HG03280 (cell line): ENCODE measurements around the gene TARS2.
A peak's percentile ranks its signal among the peaks of the same experiment; 100 is the strongest.

Experiments used
- ATAC-seq: cut with Tn5 transposase; IDR thresholded peaks from one replicate; pipeline ENCODE4 v1.9.1; 2021; ENCODE audit warnings: mild to moderate bottlenecking, moderate library complexity; ENCODE audit not compliant: unreplicated experiment

TARS2 gene

DNA sequence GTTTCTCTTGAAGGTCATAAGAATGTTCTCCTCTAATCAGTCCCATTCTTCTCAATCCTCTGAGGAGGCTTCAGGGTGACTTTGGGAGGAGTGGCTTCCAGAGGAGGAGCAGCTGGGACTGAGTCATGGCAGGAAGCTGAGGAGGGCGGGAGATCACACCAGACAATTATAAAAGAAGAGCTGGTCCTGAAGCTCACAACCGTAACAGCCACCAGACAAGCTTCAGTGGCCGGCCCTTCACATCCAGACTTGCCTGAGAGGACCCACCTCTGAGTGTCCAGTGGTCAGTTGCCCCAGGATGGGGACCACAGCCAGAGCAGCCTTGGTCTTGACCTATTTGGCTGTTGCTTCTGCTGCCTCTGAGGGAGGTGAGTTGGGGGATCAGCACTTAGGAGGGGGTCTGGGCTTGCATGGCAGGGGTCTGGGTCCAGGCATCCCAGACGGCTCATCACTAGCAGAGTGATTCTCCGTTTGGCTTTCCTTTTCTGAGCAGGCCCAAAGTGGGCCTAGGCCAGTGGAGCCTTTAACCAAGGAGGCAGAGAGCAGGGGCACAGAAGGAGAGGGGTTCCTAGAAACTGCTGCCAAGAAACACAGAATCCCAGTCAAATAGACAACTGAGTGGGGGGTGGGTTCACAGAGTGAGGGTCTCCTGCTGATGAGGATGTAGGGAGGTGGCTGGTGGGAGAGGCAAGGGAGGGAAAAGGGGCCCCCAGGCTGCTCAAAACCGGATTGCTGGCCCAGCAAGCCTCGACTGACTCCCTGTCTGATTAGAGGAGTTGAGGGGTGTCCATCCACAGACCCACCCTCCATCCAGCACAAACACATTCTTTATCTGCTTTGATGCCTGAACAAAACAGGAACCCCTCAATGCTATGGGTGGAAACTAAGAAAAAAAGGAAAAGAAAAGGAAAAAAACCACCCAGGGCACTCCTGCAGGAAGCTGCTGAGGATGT is 21.0 kb downstream of the TARS2 start, which contains the start of gene ECM1:
ECM1 (plus strand) TSS at position 198 of the 953 bp plus-strand sequence; CDS start at position 299, 101 bp downstream.
- no peak for ATAC-seq

DNA sequence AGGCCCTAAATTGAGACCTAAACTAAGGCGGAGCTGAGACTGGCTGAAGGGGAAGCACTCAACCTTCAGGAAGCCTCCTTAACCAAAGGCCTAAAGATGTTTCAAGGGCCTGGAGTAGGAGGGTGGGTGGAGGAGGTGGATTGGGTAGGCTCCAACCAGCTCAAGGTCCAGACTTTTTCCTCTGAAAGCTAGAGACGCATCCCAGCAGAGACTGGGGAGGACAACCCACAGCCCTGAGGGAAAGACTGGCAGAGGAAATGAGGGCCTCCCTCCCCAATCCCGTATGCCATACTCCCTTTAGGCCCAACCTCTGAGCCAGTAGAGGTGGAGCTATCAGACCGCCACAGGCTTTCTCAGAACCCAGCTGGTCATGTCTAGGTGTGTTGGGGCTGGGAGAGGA is 21.8 kb downstream of the TARS2 start:
- ATAC-seq, result no peak

DNA sequence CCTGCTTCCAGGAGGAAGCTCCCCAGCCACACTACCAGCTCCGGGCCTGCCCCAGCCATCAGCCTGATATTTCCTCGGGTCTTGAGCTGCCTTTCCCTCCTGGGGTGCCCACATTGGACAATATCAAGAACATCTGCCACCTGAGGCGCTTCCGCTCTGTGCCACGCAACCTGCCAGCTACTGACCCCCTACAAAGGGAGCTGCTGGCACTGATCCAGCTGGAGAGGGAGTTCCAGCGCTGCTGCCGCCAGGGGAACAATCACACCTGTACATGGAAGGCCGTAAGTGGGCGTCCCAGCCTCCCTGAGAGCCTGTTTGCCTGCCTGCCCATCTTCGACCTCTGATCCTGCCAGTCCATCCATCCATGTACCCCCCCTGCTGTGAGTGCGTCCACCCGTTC is 24.3 kb downstream of the TARS2 start:
- ATAC-seq, result no peak

DNA sequence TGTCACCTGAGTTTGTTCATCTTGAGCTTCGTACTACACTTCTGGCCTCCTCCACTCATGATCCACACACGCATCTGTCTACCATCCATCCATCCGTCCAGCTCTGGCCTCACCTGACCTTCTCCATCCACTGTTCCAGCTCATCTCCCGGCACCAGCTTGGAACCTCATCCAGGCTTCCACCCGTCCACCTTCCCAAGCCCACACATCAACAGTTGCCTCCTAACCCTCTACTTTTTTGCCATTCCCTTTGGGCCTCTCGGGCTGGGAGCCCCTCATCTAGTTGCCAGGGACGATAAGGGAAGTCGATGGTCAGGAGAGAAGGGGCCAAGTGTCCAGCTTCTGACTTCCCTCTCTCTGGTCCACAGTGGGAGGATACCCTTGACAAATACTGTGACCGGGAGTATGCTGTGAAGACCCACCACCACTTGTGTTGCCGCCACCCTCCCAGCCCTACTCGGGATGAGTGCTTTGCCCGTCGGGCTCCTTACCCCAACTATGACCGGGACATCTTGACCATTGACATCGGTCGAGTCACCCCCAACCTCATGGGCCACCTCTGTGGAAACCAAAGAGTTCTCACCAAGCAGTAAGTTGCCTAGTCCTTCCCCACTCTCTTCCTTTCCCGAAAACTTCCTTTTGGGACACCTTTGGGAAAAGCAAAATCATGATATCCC is 24.9 kb downstream of the TARS2 start:
- ATAC-seq, result no peak

DNA sequence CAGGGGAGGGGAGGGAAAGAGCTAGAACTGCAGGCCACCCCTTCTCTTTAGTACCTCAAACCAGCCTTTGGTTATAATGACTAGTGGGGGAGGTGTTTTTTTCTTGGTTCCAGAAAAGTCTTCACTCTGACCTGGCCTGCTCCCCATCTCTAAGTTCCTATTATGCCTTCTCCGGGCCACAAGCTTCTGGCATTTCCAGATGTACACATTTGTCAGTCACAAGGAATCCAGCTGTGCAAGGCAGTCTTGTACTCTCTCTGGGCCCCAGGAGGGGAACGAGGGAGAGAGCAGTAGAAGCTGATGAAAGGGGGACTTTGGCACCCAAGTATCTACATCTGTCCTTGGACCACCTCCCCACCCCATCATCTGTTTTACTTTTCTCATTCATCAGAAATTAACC is 25.6 kb downstream of the TARS2 start:
- ATAC-seq, result no peak

DNA sequence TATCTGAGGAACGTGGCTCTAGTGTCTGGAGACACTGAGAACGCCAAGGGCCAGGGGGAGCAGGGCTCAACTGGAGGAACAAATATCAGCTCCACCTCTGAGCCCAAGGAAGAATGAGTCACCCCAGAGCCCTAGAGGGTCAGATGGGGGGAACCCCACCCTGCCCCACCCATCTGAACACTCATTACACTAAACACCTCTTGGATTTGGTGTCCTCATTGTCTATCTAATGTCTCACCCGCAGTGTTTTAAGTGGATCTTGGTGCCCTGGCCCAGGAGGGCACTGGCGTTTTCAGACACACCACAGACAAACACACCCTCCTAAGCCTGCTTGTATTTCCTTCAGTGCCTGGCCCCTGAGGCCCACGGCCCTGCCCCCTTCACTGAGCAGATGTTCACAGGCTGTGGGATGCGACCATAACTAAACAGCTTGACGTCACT is 26.2 kb downstream of the TARS2 start:
- no peak for ATAC-seq

DNA sequence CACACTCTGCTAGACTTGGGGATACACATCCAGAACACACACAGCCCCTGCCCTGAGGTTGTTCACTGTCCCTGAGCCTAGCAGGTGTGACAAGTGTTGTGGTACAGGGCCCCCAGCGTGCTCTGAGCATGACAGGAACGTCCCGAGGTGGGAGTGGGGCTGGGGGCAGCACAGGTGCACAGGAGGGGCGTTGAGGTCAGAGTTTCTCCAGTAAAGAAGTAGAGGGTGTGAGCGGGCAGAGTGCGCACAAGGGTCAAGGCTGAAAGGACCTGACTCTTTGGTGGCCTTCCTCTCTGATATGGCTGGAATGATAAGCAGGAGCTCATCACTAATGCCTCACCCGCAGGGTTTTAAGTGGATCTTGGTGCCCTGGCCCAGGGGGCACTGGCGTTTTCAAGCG is 27.0 kb downstream of the TARS2 start:
- ATAC-seq, result no peak

DNA sequence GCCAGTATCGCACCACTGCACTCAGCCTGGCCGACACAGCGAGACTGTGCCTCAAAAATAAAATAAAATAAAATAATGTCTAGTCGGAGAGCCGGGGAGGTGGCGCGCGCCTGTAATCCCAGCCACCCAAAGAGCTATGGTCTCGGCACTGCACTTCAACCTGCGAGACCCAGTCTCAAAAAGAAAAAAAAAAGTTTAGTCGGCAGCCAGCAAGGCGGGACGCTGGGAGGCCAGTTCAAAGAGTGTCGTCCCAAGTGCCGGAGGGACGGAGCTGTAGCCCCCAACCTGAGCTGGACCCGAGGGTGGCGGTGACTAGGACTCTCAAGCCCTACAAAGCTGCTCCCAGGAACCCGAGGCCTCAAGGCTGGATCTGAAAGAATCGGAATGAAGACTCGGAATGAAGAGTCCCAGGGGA is 27.7 kb downstream of the TARS2 start:
- ATAC-seq, result no peak

DNA sequence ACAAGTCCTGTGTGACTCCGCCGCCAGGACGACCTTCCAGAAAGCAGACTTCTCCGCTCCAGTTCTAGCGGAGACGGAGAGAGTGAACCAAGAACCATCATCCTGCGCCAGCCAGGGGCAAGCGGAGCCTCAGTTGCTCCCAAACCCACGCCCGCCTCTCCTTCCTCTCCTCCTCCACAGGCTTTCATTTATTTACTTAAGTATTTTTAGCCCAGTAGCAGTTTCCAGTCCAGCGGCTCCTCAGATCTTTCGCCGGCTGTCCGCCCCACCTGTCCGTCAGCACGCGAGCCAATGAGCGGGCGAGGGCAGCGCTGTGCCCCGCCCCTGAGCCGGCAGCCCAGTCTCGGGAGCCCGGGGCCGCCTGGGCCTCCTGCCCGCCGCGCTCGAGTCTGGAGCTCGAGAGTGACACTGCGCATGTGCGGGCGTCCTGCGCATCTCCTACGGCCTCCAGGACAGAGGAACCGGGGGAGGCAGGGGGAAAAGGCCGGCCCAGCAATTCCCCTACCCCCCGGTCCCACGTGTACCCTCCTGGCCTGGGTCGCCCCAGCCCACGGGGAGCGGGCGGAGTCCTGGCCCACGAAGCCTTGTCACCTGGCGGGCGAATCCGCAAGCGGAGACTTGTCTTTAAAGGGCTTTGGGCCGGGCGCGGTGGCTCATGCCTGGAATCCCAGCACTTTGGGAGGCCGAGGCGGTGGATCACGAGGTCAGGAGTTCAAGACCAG is 28.3 kb downstream of the TARS2 start, which contains the start of gene FALEC:
FALEC (plus strand) TSS at position 425 of the 722 bp plus-strand sequence.
- peak; percentile 97 for ATAC-seq

DNA sequence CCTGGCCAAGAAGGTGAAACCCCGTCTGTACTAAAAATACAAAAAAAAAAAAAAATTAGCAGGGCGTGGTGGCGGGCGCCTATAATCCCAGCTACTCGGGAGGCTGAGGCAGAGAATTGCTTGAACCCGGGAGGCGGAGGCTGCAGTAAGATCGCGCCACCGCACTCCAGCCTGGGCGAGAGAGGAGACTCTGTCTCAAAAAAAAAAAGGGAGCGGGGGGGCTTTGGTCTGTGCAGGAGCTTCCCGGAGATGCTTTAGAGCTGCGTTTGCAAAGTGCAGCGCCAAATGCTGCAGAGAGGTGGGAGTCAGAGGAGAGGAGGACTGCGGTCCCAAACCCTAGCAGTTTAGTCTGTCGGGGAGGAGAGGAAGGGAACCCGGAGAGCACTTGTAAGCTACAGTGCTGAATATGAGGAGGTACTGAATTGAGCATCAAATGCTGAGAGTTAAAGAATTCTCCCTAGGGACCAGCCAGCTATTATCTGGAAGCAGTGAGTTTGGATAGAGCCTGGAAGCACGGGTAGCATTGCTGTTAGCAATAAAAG is 28.9 kb downstream of the TARS2 start:
- no peak for ATAC-seq

DNA sequence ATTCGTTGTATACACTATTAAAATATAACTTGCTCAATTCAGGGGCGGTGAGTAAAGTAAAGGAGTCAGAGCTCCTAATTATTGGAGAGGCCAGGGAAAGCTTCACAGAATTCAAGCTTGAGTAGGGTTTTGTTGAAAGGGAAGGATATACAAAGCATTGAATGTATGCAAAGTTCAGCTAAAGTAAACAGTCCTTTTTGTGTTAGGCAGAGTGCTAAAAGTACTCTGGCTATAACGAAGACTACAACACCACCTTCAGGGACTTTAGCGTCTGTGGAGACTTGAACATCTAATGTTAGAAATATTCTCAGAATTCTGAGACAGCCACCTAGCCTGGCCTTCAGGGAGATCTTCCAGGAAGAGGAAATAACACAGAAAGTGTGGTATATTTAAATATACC is 29.4 kb downstream of the TARS2 start:
- no peak for ATAC-seq

DNA sequence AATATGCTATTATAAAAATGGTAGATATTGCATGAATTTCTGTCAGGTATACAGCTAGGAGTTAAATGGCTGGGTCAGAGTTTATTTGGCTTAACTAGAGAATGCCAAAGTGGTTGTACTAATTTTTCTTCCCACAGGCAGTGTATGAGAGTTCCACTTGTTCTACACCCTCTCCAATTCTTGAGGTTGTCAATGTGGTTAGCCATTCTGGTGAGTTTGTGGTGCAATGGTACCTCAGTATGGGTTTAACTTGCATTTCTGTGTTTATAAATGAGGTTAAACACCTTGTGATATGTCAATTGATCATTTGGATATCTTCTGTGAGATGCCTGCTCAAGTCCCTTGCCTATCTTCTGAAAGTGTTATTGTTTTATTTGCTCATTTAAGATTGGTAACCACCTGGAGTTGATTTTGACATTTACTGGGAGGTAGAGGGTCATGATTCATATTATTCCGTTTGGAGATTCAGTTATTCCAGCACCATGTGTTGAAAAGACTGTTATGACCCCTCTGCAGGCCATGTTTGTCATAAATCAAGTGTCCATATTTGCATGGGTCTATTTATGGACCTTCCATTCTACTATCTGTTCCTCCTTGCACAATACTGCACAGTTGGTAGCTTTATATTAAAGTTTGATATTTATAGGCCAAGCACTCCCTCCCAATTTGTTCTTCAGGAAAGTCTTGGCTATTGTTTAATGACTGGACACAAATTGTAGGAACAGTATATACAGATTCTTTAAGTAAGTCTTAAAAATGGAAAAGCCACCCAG is 34.2 kb downstream of the TARS2 start:
- no peak for ATAC-seq

DNA sequence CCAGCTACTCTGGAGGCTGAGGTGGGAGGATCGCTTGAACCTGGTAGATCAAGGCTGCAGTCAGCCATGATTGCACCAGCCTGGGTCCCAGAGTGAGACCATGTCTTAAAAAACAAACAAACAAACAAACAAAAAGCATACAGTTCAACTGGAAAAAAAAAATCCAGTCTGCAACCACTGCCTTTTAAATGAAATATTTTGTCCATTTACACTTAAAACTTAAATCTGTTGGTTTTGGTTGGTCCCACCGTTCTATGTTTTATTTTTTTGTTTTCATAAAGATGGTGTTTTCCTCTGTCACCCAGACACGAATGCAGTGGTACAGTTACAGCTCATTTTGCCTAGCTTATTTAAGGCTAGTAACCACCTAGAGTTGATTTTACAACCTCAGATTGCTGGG is 38.1 kb downstream of the TARS2 start:
- ATAC-seq, result no peak

DNA sequence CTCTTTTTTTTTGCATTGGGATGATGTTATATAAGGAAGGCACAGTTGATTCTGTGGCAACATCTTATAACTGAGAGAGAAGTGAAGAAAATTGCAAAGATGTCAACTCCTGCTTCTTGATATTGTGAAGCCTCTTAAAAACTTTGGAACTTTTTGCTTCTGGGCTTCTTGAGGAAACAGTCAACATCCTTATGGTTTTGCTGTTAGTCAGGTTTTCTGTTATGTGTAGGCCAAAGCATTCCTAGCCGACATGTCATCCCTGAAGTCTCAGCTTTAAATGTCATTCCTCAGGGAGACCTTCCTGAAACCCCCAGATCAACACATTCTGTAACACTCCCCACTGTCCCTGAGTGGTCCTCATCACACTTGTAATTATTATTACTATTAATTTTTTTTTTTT is 41.0 kb downstream of the TARS2 start:
- no peak for ATAC-seq

DNA sequence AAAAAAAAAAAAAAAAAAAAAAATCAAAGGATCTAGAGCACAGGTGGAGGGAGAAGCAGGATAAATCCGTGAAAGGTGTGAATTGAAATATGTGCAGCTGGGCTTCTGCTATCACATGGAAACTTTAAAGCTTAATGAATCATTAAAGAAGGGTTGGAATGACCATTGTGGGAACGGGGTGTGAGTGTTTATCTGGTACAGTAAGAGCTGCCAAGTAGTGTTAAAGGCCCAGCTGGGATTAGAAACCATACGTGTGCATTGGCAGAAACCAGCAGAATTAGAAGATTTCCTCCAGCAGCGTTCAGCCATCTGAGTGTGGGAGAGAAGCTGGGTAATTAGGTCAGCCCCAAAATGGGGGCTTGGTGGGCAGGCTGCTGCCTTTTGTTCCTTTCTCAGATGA is 41.8 kb downstream of the TARS2 start:
- ATAC-seq, result no peak

DNA sequence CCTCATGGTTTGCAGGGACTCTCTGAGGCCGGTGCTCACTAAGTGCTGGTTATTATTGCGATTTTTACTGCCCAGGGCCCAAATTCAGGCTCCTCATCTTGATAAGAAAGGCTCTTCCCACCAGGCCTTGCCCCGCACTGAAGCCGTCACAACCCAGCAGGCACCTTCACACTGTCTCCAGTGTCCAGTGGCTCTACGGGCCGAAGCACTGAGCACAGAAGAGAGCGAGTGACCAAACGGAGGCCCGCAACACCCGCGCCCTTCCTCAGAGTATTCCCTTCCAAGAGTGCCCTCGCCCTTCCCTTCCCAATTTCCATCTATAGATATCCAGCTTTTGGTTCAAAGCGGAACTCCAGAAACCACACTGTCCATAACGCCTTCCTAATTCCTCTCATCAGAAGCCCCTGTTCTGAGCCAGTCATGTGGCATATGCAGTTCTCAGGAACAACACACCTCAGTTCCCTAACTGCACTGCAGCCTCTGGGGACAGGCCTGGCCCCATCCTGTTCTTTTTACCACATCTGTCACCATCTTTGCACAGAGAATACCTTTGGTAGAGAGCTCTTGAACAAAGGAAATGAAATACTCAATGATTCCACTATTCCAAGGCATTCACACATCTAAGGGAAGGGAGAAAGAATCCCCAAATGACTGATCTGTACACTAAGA is 43.4 kb downstream of the TARS2 start:
- ATAC-seq, result no peak

DNA sequence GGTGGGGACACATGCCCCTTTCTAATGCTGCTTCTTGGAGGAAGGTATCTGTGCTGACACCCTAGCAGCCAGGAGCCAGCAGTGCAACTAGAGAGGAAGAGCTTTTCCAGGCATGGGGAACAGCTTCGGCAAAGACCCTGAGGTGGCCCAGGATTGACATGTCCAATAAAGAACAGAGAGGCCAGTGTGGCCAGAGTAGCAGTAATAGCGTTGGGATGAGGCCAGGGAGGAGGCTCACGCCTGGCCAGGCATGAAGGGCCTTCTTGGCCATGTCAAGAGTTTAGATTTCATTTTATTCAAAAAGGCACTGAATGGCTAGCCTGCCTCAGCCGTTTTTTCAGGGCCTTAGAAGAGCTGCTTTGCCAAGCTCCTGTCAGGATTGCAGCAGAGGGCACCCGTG is 45.6 kb downstream of the TARS2 start:
- ATAC-seq, result no peak

DNA sequence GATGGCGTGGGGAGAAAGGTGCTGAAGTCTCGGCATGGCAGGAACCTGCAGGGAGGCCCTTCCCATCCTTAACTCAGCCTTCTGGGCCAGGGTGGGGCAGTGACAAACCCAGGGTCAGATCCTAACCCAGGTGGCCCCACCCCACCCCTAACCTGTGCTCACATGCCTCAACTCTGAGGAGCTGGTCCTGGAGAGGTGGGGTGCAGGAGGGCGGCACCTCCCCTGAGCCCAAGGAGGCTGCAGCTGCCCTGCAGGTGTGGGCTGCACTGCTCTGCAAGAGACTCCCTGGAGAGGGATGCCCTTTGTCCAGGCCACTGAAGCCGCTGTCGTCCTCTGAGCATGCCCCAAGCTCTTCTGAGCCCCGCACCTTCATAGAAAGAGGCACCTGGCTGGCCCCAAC is 46.8 kb downstream of the TARS2 start:
- no peak for ATAC-seq

DNA sequence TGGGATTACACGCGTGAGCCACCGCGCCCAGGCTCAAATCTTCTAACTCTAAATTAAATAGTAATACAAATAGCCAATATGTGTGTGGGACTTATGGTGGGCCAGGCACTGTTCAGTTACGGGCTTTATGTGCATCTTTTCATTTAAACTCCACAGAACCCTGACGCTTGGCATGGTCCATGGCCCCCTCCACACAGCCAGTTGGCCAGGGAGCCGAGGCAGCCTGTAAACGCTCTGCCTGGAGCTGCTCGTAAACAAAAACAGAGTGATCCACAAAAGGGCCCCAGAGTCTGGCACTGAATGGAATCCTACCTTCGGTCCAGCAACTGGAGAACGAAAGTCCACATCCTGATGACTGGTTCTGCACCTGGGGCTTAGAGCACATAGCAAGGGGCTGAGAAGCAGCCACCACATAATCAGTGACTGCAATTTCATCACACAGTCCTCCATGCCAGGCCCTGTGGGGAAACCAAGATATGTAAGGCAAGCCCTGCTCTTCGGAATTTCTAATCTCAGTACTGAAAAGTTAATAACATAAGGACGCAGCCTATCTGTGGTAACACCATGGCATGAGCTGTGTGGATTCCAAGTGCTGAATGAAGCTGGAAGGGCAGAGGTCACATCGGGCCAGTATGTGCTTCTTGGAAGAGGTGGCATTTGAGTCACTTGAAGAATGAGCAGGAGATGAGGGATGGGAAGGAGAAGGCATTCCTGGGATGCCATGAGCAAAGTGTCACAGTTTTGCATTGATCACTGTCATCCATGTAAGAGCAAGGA is 48.5 kb downstream of the TARS2 start:
- ATAC-seq, result no peak
